Left lobe of liver (tissue), 2 donors: ENCODE measurements around the gene RCN2. TPM values are rescaled to one million over a fixed set of nuclear protein-coding genes. Genes with fewer than 3 reads are reported as not detected.
"Not testable (repeated sequence)": the region's sequence is repeated elsewhere in the genome, so short reads cannot be mapped to it uniquely, and the experiment has no call there.

ENCODE experiments used
- ATAC-seq: fragments of 200-7000 bp; cut with Tn5 transposase; one replicate; pipeline ENCODE4 v1.9.1; 2020; ENCODE audit warnings: mild to moderate bottlenecking, moderate library complexity
- DNase-seq: peaks from one replicate; pipeline ENCODE4 v3.0.0-alpha.2; 2020; ENCODE audit warnings: low spot score
- total RNA-seq: library from RNA; stranded (reverse); gene quantifications from one replicate; pipeline ENCODE4 v1.2.1, GENCODE V29; 2021
- donor health status: DM: no; HTN: no; CAD: no; lungs with moderate emphysema.
- donor health status: DM: no; HTN: yes; CAD: no.

Gene RCN2
- total RNA-seq, 1 donor from 2014 or later, result 8.3 TPM

DNA sequence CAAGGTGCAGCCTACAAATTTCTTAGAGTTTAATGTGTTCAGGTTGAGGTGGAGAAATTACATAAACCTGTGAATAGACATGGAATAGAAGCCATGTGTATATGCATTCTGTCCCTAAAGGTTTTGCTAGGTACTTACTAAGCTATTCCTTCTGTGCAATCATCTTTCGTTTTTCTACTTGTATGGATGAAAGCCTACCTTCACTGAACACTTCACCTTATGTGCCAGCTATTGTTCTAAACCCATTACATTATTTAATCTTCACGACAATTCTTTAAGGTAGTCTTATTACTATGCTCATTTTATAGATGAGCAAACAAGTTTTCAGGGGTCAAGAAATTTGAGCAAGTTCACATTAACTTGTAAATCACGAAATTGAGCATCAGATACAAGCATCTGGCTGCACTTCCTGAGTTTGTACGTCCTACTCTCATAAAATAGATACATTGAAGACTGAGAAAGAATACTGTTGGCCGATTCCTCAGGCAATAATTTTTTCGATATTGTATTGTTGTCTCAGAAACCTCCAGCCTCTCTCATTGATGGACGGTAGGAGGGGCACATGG lies 635 bp upstream of the RCN2 start:
- no peak for DNase-seq
- no peak for ATAC-seq

GRCh38 chr15:76932135-76932966 lies 802 bp downstream of the RCN2 start:
- DNase-seq (no peak), ATAC-seq (peak; percentile 2)

DNA sequence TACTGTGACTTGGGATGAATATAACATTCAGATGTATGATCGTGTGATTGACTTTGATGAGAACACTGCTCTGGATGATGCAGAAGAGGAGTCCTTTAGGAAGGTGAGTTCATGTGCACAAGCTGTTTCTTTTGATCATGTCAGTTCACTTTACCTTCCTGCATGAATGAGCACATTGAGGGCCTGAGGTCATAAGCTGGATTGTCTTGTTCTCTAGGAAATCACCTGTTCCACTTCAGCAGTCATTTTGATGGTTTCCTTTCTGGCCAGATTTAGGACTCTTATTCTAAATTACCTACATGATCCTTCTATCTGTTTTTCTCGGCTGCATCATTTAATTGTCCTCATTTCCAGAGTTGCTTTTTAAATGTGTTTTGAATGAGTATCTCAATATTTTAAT lies 4.1 kb downstream of the RCN2 start:
- DNase-seq (no peak), ATAC-seq (no peak)

DNA sequence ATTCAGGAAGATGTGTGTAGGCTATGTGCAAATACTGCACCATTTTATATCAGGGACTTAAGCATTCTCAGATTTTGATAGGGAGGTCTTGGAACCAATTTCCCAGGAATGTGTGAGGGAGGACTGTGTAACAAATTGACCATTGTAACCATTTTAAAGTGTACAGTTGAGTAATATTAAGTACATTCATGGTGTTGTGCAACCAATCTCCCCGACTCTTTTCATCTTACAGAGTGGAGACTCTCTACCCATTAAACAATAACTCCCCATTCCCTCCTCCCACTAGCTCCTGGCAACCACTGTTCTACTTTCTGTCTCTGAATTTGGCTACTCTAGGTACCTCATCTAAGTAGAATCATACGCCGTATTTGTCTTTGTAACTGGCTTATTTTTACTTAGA lies 5.1 kb downstream of the RCN2 start:
- no peak for ATAC-seq
- DNase-seq, result no peak

DNA sequence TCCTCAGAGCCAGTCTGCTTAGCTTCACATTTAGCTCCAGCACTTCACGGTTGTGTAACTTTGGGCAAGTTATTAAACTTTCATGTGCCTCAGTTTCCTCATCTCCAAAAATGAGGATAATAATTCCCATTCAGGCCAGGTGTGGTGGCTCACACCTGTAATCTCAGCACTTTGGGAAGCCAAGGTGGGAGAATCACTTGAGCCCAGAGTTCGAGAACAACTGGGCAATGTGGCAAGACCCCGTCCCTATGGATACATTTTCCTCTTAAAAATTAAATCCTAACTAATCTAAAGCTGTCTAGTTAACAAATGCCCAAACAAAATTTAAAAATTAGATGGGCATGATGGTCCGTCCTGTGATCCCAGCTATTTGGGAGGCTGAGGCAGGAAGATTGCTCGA lies 7.2 kb downstream of the RCN2 start:
- ATAC-seq, result no peak
- no peak for DNase-seq

GRCh38 chr15:76939715-76940114 lies 8.2 kb downstream of the RCN2 start:
- DNase-seq, result no peak
- ATAC-seq, result no peak

GRCh38 chr15:76941636-76942035 lies 10.1 kb downstream of the RCN2 start:
- DNase-seq (no peak), ATAC-seq (no peak)

GRCh38 chr15:76942331-76942730 lies 10.8 kb downstream of the RCN2 start:
- ATAC-seq (no peak), DNase-seq (no peak)

DNA sequence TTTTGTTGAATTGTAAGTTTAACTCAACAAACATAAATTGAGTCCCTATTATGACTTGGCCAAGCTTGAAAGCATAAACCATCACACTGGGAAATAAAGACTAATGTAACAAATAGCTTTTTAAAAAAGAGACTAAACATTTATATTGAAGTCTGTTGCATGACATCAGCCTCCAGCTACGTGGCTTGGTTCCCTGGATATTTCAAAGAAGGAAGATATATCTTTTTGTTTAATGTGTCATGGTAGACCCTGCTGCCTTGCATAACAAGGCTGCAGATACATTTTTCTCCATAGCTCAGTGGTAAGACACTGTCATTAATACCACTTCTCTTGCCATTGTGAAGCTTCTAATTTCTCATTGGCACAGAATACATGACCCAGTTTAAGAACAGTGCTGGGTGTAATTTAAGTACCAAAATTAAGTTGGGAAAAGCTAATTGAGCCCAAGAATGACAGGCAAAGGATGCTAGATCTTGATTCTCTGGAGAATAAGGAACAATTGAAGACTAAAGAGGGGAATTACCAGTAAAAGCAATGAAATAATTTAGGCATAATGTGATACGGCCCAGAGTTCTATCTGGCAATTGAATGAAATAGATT lies 14.0 kb downstream of the RCN2 start:
- DNase-seq (no peak), ATAC-seq (no peak)

DNA sequence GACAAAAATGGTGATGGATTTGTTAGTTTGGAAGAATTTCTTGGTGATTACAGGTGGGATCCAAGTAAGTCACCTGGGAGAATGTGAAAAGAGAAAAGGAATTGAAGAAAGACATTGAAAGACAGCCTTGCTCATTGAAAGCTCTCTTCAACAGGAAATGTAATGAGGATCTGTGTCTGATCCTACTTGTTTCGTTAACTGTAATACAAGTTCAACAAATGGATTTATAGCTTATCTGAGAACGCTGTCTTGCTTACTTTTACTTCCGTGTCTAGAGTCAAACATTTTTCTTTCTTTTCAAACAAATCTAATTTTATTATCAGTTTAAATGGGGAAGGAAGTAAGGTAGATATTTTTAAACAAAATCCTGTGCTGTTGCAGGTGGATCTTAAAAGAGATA lies 15.9 kb downstream of the RCN2 start:
- ATAC-seq, result no peak
- DNase-seq, result no peak

GRCh38 chr15:76951220-76951619 lies 19.7 kb downstream of the RCN2 start:
- no peak for DNase-seq
- no peak for ATAC-seq

GRCh38 chr15:76953913-76954312 lies 22.4 kb downstream of the RCN2 start:
- no peak for DNase-seq
- no peak for ATAC-seq

GRCh38 chr15:76954744-76955143 lies 23.2 kb downstream of the RCN2 start:
- DNase-seq, result no peak
- no peak for ATAC-seq

DNA sequence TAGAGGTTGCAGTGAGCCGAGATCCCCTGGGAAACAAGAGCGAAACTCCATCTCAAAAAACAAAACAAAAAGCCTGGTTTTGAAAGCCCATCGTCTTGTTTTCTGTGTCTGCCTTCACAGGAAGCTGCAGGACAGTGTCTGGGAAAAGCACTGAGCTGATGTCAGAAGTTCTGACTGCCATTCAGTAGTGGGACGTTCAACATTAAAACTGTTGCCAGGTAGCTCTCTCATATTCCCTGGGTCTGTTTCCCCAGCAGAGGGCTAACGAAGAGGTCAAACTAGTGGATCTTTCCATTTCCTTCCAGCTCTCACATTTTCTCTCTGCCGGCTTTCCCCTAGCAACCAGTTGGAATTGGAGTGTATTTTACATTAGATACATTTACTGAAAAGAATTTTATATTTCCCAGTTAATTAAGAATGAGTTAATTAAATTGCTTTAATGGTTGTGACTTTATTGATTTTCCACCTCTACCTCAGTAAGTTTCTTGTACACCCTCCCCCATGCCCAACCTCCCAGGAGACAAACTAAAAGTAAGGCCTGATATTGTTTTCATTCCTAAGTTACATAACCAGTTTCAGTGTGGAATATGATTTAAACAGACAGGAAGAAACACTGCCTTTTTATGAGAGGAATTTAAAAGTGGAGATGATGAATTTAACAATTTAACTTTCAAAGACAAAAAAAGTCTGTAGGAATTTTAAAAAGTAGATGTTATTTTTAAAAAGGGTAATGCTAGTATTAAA lies 29.9 kb downstream of the RCN2 start:
- ATAC-seq (no peak), DNase-seq (no peak)

GRCh38 chr15:76962337-76963013 lies 30.9 kb downstream of the RCN2 start:
- ATAC-seq, result no peak
- no peak for DNase-seq

DNA sequence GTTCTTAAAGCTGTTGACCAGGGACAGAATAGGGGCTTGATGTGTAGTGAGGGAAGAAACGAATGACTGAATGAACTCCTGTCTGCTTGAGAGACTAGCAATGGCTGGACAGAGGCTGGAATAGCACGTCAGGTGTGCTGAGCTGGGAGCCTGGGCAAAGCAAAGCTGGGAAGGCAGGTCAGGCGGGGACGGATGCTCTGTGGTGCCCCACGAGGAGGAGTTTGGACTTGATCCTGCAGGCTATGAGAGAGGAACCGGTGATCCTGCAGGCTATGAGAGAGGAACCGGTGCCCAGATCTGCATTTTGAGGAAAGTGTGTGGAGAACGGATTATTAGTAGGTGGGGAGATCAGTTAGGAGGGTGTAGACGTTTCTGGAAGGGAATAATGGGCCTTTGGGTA lies 32.0 kb downstream of the RCN2 start:
- ATAC-seq (peak; percentile 55), DNase-seq (no peak)

DNA sequence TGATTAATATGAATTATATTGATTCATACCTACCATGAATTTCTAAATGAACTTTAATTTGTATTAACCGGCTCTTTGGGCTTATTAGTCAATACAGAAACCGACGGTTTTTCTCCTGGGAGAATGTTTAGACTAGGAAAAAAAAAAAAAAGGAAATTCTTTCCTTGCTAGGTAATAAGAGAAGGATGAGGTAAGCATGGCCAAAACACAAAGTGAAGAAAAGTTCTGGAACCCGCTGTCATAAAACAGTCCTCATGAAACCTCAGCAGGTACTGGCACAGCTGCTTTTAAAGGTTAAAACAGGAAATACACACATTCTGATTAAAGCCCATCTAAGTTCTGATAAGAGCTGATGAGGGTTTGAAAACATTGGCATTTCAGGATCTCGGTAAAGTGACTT lies 32.6 kb downstream of the RCN2 start:
- no peak for ATAC-seq
- no peak for DNase-seq

DNA sequence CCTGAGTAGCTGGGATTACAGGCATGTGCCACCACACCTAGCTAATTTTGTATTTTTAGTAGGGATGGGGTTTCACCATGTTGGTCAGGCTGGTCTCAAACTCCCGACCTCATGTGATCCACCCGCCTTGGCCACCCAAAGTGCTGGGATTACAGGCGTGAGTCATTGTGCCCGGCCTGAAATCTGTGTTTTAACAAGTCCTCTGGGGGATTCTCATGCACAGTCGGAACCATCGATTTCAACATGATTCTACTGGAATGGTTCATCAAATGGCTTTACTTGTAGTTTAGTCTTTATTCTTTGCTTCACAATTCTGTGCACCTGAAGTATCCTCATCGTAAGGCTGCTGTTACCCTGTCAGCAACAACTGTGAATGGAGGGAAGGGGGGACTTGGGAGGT lies 34.5 kb downstream of the RCN2 start:
- ATAC-seq, DNase-seq: not testable (repeated sequence)

- DNase-seq, result no peak
- no peak for ATAC-seq
These were observed 35.5 kb downstream of the RCN2 start for GRCh38 chr15:76967067-76967466.

DNA sequence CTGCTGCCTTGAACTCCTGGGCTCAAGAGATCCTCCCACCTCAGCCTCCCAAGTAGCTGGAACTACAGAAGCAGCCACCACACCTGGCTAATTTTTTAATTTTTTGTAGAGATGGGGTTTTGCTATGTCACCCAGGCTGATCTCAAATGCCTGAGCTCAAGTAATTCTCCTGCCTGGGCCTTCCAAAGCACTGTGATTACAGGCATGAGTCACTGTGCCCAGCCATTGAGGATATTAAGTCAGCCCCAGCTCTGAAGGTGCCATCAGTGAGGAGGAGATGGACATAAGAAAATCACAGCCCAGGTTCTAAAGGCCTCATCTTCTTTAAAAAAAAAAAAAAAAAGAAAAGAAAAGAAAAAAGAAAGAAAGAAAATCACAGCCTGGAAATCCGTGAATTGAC lies 36.8 kb downstream of the RCN2 start:
- DNase-seq (no peak), ATAC-seq (no peak)
